ENCODE results near the gene TCP11L2. TPM values are rescaled to one million over a fixed set of nuclear protein-coding genes. Genes with fewer than 3 reads are reported as not detected.
"Not testable (repeated sequence)": the region's sequence is repeated elsewhere in the genome, so short reads cannot be mapped to it uniquely, and the experiment has no call there.

The TCP11L2 gene
- polyA plus RNA-seq, 1 donor = 11.4 TPM

GRCh38 chr12:106284358-106285105 lies 18.0 kb upstream of the TCP11L2 start:
- no peak for DNase-seq (ENCODE audit: low read depth)

- no peak for DNase-seq (ENCODE audit: low read depth)
These were observed 16.6 kb upstream of the TCP11L2 start for GRCh38 chr12:106285982-106286381.

- DNase-seq (ENCODE audit: low read depth) = not testable (repeated sequence)
These were observed 15.9 kb upstream of the TCP11L2 start for GRCh38 chr12:106286576-106287162.

- no peak for DNase-seq (ENCODE audit: low read depth)
These were observed 15.2 kb upstream of the TCP11L2 start for GRCh38 chr12:106287364-106287763.

- DNase-seq (ENCODE audit: low read depth) = no peak
These were observed 14.4 kb upstream of the TCP11L2 start for GRCh38 chr12:106288101-106288493.

- no peak for DNase-seq (ENCODE audit: low read depth)
These were observed 13.9 kb upstream of the TCP11L2 start for GRCh38 chr12:106288494-106289195.

- no peak for DNase-seq (ENCODE audit: low read depth)
These were observed 13.3 kb upstream of the TCP11L2 start for GRCh38 chr12:106289196-106289681.

GRCh38 chr12:106290666-106291065 lies 11.9 kb upstream of the TCP11L2 start:
- no peak for DNase-seq (ENCODE audit: low read depth)

- no peak for DNase-seq (ENCODE audit: low read depth)
These were observed 11.2 kb upstream of the TCP11L2 start for GRCh38 chr12:106291342-106291741.

GRCh38 chr12:106292339-106292738 lies 10.2 kb upstream of the TCP11L2 start:
- DNase-seq (ENCODE audit: low read depth) = no peak

GRCh38 chr12:106296179-106296877 lies 6.2 kb upstream of the TCP11L2 start:
- DNase-seq (ENCODE audit: low read depth) = no peak

GRCh38 chr12:106297075-106297474 lies 5.5 kb upstream of the TCP11L2 start:
- DNase-seq (ENCODE audit: low read depth) = no peak

GRCh38 chr12:106297681-106298080 lies 4.9 kb upstream of the TCP11L2 start:
- no peak for DNase-seq (ENCODE audit: low read depth)

- no peak for DNase-seq (ENCODE audit: low read depth)
These were observed 3.2 kb upstream of the TCP11L2 start for GRCh38 chr12:106299202-106299774.

GRCh38 chr12:106300761-106301160 lies 1.8 kb upstream of the TCP11L2 start:
- no peak for DNase-seq (ENCODE audit: low read depth)

- no peak for DNase-seq (ENCODE audit: low read depth)
These were observed 1.3 kb upstream of the TCP11L2 start for GRCh38 chr12:106301241-106301610.

- no peak for DNase-seq (ENCODE audit: low read depth)
These were observed 767 bp upstream of the TCP11L2 start for GRCh38 chr12:106301611-106302321.

- peak; percentile 53 for DNase-seq (ENCODE audit: low read depth)
These were observed 778 bp downstream of the TCP11L2 start for GRCh38 chr12:106303202-106303820.

- no peak for DNase-seq (ENCODE audit: low read depth)
These were observed 1.5 kb downstream of the TCP11L2 start for GRCh38 chr12:106304001-106304421.

GRCh38 chr12:106304797-106305196 lies 2.3 kb downstream of the TCP11L2 start:
- no peak for DNase-seq (ENCODE audit: low read depth)

GRCh38 chr12:106305376-106305775 lies 2.8 kb downstream of the TCP11L2 start:
- DNase-seq (ENCODE audit: low read depth) = no peak
